T-cell (primary cell): Measurements from ENCODE around the gene ZNF211. TPM values are rescaled to one million over a fixed set of nuclear protein-coding genes. Genes with fewer than 3 reads are reported as not detected.
A peak's percentile ranks its signal among the peaks of the same experiment; 100 is the strongest.

ENCODE experiments used
- ATAC-seq, 4 experiments: fragments of 200-7000 bp in 3 of 4; fragments of 150-1000 bp in 1 of 4; cut with Tn5 transposase; replicated peaks in 1 of 4; 1 replicate in 3 of 4; 2 replicates in 1 of 4; pipeline ENCODE4 v1.10.0; 2021; ENCODE audit warnings: moderate library complexity in 3 of 4, mild to moderate bottlenecking in 2 of 4, moderate number of reproducible peaks in 1 of 4
- CTCF ChIA-PET, 2 donors: fragments of 300-600 bp; sonication (Branson Sonifier 250); formaldehyde crosslinking; loops; one replicate each; lab custom pipeline; 2022; ENCODE audit warnings: antibody characterized with exemption in 2 of 2; lab: Charles Lee
- POLR2A ChIA-PET, 2 donors: fragments of 300-600 bp; sonication (Branson Sonifier 250); formaldehyde crosslinking; loops; one replicate each; lab custom pipeline; 2022; ENCODE audit warnings: antibody characterized with exemption in 2 of 2; lab: Charles Lee
- DNase-seq, 35 experiments: peaks; one replicate each; pipeline versions ENCODE4 v3.0.0 to v3.0.0-alpha.2; 2013 to 2023
- H3K27ac ChIP-seq: one replicate; pipeline ENCODE4 v1.5.1; 2013; ENCODE audit warnings: low read length
- H3K27me3 ChIP-seq, 2 experiments: replicated peaks in 1 of 2; 1 replicate in 1 of 2; 2 replicates in 1 of 2; pipeline versions ENCODE4 v1.6.1 to v1.7.0; 2013; ENCODE audit warnings: low read length in 1 of 2, mixed read lengths in 1 of 2; ENCODE audit not compliant: control insufficient read depth in 2 of 2, insufficient read depth in 2 of 2; ENCODE audit errors: extremely low read depth in 1 of 2
- H3K36me3 ChIP-seq, 2 donors: 1 replicate in 1 of 2; 2 replicates in 1 of 2; pipeline versions ENCODE4 v1.6.1 to v1.7.0; 2013; ENCODE audit warnings: low read length in 1 of 2; ENCODE audit not compliant: control insufficient read depth in 2 of 2, insufficient read depth in 1 of 2; ENCODE audit errors: extremely low read depth in 1 of 2
- H3K4me1 ChIP-seq, 2 experiments: 1 replicate in 1 of 2; 2 replicates in 1 of 2; pipeline versions ENCODE4 v1.6.1 to v1.7.0; 2013; ENCODE audit warnings: low read length in 2 of 2, mixed read lengths in 1 of 2; ENCODE audit not compliant: insufficient read depth in 2 of 2, control insufficient read depth in 1 of 2; ENCODE audit errors: extremely low read depth in 1 of 2
- H3K4me3 ChIP-seq, 2 donors: 1 replicate in 1 of 2; 2 replicates in 1 of 2; pipeline versions ENCODE4 v1.5.1 to v1.7.0; 2013; ENCODE audit warnings: mild to moderate bottlenecking in 2 of 2, low read length in 1 of 2, moderate library complexity in 1 of 2; ENCODE audit not compliant: control insufficient read depth in 1 of 2; ENCODE audit errors: extremely low read depth in 1 of 2
- H3K9me3 ChIP-seq: 2 replicates; pipeline ENCODE4 v1.7.0; 2013
- H3K27ac Mint-ChIP-seq, 2 donors: one replicate each; pipeline ENCODE4 v1.8.0; 2020 to 2021; ENCODE audit warnings: mild to moderate bottlenecking in 2 of 2, mixed read lengths in 2 of 2
- H3K27me3 Mint-ChIP-seq, 2 donors: one replicate each; pipeline ENCODE4 v1.8.0; 2021 to 2022; ENCODE audit warnings: mixed read lengths in 2 of 2
- H3K36me3 Mint-ChIP-seq: one replicate; pipeline ENCODE4 v1.8.0; 2021; ENCODE audit warnings: mixed read lengths
- H3K4me1 Mint-ChIP-seq, 3 donors: one replicate each; pipeline ENCODE4 v1.8.0; 2020 to 2022; ENCODE audit warnings: mixed read lengths in 3 of 3, mild to moderate bottlenecking in 1 of 3
- H3K4me3 Mint-ChIP-seq, 3 donors: one replicate each; pipeline ENCODE4 v1.8.0; 2020 to 2022; ENCODE audit warnings: mild to moderate bottlenecking in 3 of 3, mixed read lengths in 3 of 3, moderate library complexity in 3 of 3
- H3K9me3 Mint-ChIP-seq, 3 donors: one replicate each; pipeline ENCODE4 v1.8.0; 2020 to 2022; ENCODE audit warnings: mixed read lengths in 3 of 3
- WGBS: methylation state at CpG from one replicate; pipeline ENCODE4 v1.1.5; 2013; ENCODE audit warnings: missing lambda C conversion rate; ENCODE audit not compliant: insufficient coverage; 5-methylcytosine and 5-hydroxymethylcytosine counted together
- total RNA-seq, 35 experiments: library from RNA in 6 of 35; stranded (reverse) in 6 of 35; fragments of 120-200 nt in 1 of 35; gene quantifications; one replicate each; pipeline versions ENCODE4 v1.2.1 to v1.2.4 and lab custom pipeline; 2013 to 2026

The ZNF211 gene
- total RNA-seq, 5 donors from 2014 or later (not counting 1 experiment from before 2014, with no cell fraction given) = 30.7 to 40.5 (median 34.7) TPM

DNA sequence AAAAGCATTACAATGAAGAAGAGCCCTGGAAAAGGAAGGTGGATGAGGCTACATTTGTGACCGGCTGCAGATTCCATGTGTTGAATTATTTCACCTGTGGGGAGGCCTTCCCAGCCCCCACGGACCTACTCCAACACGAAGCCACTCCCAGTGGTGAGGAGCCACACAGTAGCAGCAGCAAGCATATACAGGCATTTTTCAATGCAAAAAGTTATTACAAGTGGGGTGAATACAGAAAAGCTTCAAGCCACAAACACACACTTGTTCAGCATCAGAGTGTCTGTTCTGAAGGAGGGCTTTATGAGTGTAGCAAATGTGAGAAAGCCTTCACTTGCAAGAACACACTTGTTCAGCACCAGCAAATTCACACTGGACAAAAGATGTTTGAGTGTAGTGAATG lies 53.8 kb downstream of the ZNF211 start:
- Mint-ChIP-seq H3K27me3 (no peaks in the 10 kb centered on the region), H3K36me3 (peaks cover 84% of the 10 kb centered on the region), H3K27ac (no peak overlapping the region), H3K4me3 (no peak overlapping the region), H3K4me1 (peaks cover 30 to 33% (median 33%) of the 10 kb centered on the region in 3 donors), H3K9me3 (peaks cover 46 to 68% (median 66%) of the 10 kb centered on the region in 3 donors)
- H3K4me3 ChIP-seq = peak overlapping the region in 1 of 2 donors; percentile 11
- H3K27me3 ChIP-seq = no peaks in the 10 kb centered on the region
- H3K36me3 ChIP-seq = peaks cover 10 to 34% of the 10 kb centered on the region in 2 donors
- H3K9me3 ChIP-seq = peaks cover 26% of the 10 kb centered on the region
- POLR2A ChIA-PET = no interaction called here
- no CpG with 5 or more reads among the region's 3 CpGs for WGBS
- DNase-seq (no peak), ATAC-seq (no peak)
- H3K27ac ChIP-seq = no peak overlapping the region
- CTCF ChIA-PET = interaction anchor here in 1 of 2 donors (0.6 kb wide), 1 partner anchor 24 kb away, joined by 5 read pairs; no protein-coding TSS in a partner anchor
- H3K4me1 ChIP-seq = peaks cover 6 to 16% of the 10 kb centered on the region in 2 experiments

DNA sequence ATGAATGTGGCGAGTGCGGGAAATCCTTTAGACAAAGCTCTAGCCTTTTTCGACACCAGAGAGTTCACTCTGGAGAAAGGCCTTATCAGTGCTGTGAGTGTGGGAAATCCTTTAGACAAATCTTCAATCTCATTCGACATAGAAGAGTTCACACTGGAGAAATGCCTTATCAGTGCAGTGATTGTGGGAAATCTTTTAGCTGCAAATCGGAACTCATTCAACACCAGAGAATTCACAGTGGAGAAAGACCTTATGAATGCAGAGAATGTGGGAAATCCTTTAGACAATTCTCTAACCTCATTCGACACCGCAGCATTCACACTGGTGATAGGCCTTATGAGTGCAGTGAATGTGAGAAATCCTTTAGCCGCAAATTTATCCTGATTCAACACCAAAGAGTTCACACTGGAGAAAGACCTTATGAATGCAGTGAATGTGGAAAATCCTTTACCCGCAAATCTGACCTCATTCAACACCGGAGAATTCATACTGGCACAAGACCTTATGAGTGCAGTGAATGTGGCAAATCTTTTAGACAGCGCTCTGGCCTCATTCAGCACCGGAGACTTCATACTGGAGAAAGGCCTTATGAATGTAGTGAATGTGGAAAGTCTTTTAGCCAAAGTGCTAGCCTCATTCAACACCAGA lies 54.5 kb downstream of the ZNF211 start:
- Histone ChIP-seq H3K4me1 (peaks cover 6 to 11% of the 10 kb centered on the region in 2 experiments), H3K4me3 (no peak overlapping the region), H3K27me3 (no peaks in the 10 kb centered on the region), H3K36me3 (peaks cover 10 to 34% of the 10 kb centered on the region in 2 donors), H3K9me3 (peaks cover 26% of the 10 kb centered on the region), H3K27ac (no peak overlapping the region)
- Mint-ChIP-seq H3K27ac (no peak overlapping the region), H3K4me1 (peaks cover 22 to 26% (median 25%) of the 10 kb centered on the region in 3 donors), H3K36me3 (peaks cover 76% of the 10 kb centered on the region), H3K4me3 (no peak overlapping the region), H3K27me3 (no peaks in the 10 kb centered on the region), H3K9me3 (peaks cover 43 to 66% (median 64%) of the 10 kb centered on the region in 3 donors)
- POLR2A ChIA-PET = no interaction called here
- DNase-seq (no peak), ATAC-seq (no peak)
- CTCF ChIA-PET = interaction anchor here in 1 of 2 donors (0.6 kb wide), 1 partner anchor 23 kb away, joined by 5 read pairs; no protein-coding TSS in a partner anchor
- 96% methylated on average over 3 of the region's 12 CpGs for WGBS

DNA sequence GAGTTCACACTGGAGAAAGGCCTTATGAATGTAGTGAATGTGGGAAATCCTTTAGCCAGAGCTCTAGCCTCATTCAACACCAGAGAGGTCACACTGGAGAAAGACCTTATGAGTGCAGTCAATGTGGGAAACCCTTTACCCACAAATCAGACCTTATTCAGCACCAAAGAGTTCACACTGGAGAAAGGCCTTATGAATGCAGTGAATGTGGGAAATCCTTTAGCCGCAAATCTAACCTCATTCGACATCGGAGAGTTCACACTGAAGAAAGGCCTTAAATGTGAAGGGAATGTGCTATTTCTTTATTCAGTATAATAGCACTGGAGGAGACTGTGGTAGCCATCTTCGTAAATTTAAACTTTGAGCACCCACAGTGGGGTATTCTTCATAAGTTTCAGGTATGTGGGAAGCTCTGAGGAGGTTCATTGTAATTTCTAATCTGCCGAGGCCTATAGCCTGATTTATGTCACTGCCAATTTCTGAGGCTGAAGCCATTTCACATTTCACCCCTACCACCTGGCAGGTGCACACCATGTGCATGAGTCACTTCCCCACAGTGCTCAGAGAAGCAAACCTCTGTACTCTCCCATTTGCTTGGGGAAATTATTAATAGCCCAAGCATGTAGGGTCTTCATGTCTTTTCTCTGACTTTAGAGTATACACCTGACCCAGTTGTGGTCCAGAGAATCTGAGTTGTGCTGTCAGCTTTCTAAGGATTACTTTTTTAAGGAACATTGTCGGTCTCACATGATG lies 55.2 kb downstream of the ZNF211 start:
- WGBS = no CpG with 5 or more reads among the region's 6 CpGs
- Mint-ChIP-seq H3K9me3 (peaks cover 39 to 64% (median 62%) of the 10 kb centered on the region in 3 donors), H3K4me3 (no peak overlapping the region), H3K4me1 (peaks cover 15 to 19% (median 18%) of the 10 kb centered on the region in 3 donors), H3K36me3 (peaks cover 75% of the 10 kb centered on the region), H3K27me3 (no peaks in the 10 kb centered on the region), H3K27ac (no peak overlapping the region)
- CTCF ChIA-PET = no interaction called here
- no peak overlapping the region for H3K27ac ChIP-seq
- H3K27me3 ChIP-seq = no peaks in the 10 kb centered on the region
- H3K9me3 ChIP-seq = peaks cover 26% of the 10 kb centered on the region
- POLR2A ChIA-PET = no interaction called here
- ATAC-seq = no peak
- H3K4me1 ChIP-seq = peaks cover 0 to 4% of the 10 kb centered on the region in 2 experiments
- no peak for DNase-seq
- H3K4me3 ChIP-seq = peak overlapping the region in 1 of 2 donors; percentile 10
- H3K36me3 ChIP-seq = peaks cover 10 to 34% of the 10 kb centered on the region in 2 donors

DNA sequence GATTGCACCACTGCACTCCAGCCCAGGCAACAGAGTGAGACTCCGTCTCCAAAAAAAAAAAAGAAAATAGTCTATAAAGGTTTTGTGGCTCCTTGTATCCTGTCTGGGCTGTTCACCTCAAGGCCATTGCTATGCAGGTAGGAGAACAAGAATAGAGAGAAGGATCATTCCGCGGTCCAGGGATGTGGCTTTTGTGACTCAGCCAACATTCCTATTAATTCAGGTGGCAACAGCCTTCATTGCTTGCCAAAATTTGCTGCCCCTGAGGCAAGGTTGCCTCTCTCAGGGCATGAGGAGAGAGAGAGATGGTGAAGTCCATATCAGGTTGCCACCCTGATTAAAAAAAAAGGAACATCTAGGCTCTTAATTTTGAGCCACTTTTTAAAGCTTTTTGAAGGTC lies 56.8 kb downstream of the ZNF211 start:
- H3K36me3 ChIP-seq = peaks cover 13 to 22% of the 10 kb centered on the region in 2 donors
- Mint-ChIP-seq H3K36me3 (peaks cover 70% of the 10 kb centered on the region), H3K9me3 (peaks cover 32 to 63% (median 59%) of the 10 kb centered on the region in 3 donors), H3K27me3 (no peaks in the 10 kb centered on the region), H3K27ac (no peak overlapping the region), H3K4me3 (no peak overlapping the region), H3K4me1 (peaks cover 0 to 4% (median 3%) of the 10 kb centered on the region in 3 donors)
- H3K9me3 ChIP-seq = peaks cover 22% of the 10 kb centered on the region
- CTCF ChIA-PET = no interaction called here
- DNase-seq (no peak), ATAC-seq (no peak)
- H3K27ac ChIP-seq = no peak overlapping the region
- WGBS = no CpG with 5 or more reads among the region's 3 CpGs
- H3K4me1 ChIP-seq = no peaks in the 10 kb centered on the region
- H3K27me3 ChIP-seq = no peaks in the 10 kb centered on the region
- POLR2A ChIA-PET = no interaction called here
- H3K4me3 ChIP-seq = no peak overlapping the region

Other genes starting within 250 kb of the ZNF211 start
- 100 to 1,000 TPM in 2 of 5 donors, 10 to 100 TPM in 3; 57.3 to 110 (median 82.8) TPM for gene ZNF548, start 243.3 kb upstream of the ZNF211 start, total RNA-seq
- 10 to 100 TPM; 10.0 to 27.8 (median 21.2) TPM for gene ZNF17, start 222.0 kb upstream of the ZNF211 start, total RNA-seq
- 10 to 100 TPM in 3 of 5 donors, 1 to 10 TPM in 2; 6.8 to 21.3 (median 18.2) TPM for gene ZNF749, start 197.8 kb upstream of the ZNF211 start, total RNA-seq
- under 1 TPM in 3 of 5 donors, not detected in 2; 0.41 to 0.61 (median 0.53) TPM for gene VN1R1, start 176.0 kb upstream of the ZNF211 start, total RNA-seq
- gene ZNF772, start 155.6 kb upstream of the ZNF211 start, total RNA-seq = 10 to 100 TPM in 1 of 5 donors, 1 to 10 TPM in 4; 2.3 to 12.1 (median 9.4) TPM
- 10 to 100 TPM in 4 of 5 donors, 1 to 10 TPM in 1; 6.3 to 24.5 (median 21.5) TPM for gene ZNF419, start 145.4 kb upstream of the ZNF211 start, total RNA-seq
- 10 to 100 TPM; 10.3 to 25.6 (median 18.7) TPM for gene ZNF773, start 133.2 kb upstream of the ZNF211 start, total RNA-seq
- gene ZNF549, start 105.8 kb upstream of the ZNF211 start, total RNA-seq = 10 to 100 TPM in 4 of 5 donors, 1 to 10 TPM in 1; 9.0 to 17.4 (median 16.0) TPM
- 10 to 100 TPM; 16.9 to 47.4 (median 45.1) TPM for gene ZNF550, start 73.3 kb upstream of the ZNF211 start, total RNA-seq
- 10 to 100 TPM in 3 of 5 donors, 1 to 10 TPM in 2; 5.6 to 11.1 (median 10.0) TPM for gene ZNF416, start 54.3 kb upstream of the ZNF211 start, total RNA-seq
- 10 to 100 TPM in 2 of 5 donors, 1 to 10 TPM in 3; 4.9 to 10.6 (median 8.2) TPM for gene ZIK1, start 49.0 kb upstream of the ZNF211 start, total RNA-seq
- gene ZNF530, start 33.3 kb upstream of the ZNF211 start, total RNA-seq = 1 to 10 TPM; 3.0 to 9.7 (median 9.2) TPM
- gene ZNF134, start 18.9 kb upstream of the ZNF211 start, total RNA-seq = 10 to 100 TPM; 16.4 to 31.0 (median 22.3) TPM
- gene ZSCAN4, start 35.8 kb downstream of the ZNF211 start, total RNA-seq = not detected
- gene ZNF551, start 48.8 kb downstream of the ZNF211 start, total RNA-seq = 10 to 100 TPM; 10.4 to 18.6 (median 17.2) TPM
- gene ZNF154, start 76.0 kb downstream of the ZNF211 start, total RNA-seq = 10 to 100 TPM in 2 of 5 donors, 1 to 10 TPM in 3; 6.3 to 16.2 (median 7.7) TPM
- gene ZNF671, start 94.5 kb downstream of the ZNF211 start, total RNA-seq = 10 to 100 TPM; 15.2 to 32.8 (median 30.4) TPM
- gene ZNF776, start 113.6 kb downstream of the ZNF211 start, total RNA-seq = 10 to 100 TPM; 14.3 to 36.5 (median 26.9) TPM
- 10 to 100 TPM; 34.0 to 46.9 (median 40.1) TPM for gene ZNF586, start 136.5 kb downstream of the ZNF211 start, total RNA-seq
- gene ZNF552, start 181.7 kb downstream of the ZNF211 start, total RNA-seq = 10 to 100 TPM; 12.7 to 18.9 (median 16.2) TPM
- 10 to 100 TPM; 16.5 to 27.7 (median 22.8) TPM for gene ZNF587B, start 197.1 kb downstream of the ZNF211 start, total RNA-seq
- 10 to 100 TPM; 56.6 to 60.5 (median 56.8) TPM for gene ZNF587, start 216.7 kb downstream of the ZNF211 start, total RNA-seq